ENCODE measurements around the gene EPHB3. TPM values are rescaled to one million over a fixed set of nuclear protein-coding genes. Genes with fewer than 3 reads are reported as not detected.
A peak's percentile ranks its signal among the peaks of the same experiment; 100 is the strongest.

Gene EPHB3
- polyA plus RNA-seq, 3 donors, result 0.71 to 1.2 (median 0.80) TPM

DNA sequence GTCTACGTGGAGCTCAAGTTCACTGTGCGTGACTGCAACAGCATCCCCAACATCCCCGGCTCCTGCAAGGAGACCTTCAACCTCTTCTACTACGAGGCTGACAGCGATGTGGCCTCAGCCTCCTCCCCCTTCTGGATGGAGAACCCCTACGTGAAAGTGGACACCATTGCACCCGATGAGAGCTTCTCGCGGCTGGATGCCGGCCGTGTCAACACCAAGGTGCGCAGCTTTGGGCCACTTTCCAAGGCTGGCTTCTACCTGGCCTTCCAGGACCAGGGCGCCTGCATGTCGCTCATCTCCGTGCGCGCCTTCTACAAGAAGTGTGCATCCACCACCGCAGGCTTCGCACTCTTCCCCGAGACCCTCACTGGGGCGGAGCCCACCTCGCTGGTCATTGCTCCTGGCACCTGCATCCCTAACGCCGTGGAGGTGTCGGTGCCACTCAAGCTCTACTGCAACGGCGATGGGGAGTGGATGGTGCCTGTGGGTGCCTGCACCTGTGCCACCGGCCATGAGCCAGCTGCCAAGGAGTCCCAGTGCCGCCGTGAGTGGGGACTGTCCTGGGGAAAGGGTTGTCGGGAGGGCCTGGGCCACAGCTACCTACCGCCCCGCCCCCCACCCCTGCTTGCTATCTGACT lies 11.2 kb downstream of the EPHB3 start:
- H3K27me3 ChIP-seq (ENCODE audit: control insufficient read depth in 2 of 2, insufficient read depth in 2 of 2, low read length in 2 of 2), result peaks cover 0 to 22% of the 10 kb centered on the region in 2 donors
- H3K9ac ChIP-seq (ENCODE audit: insufficient read depth, low read length, poor library complexity, severe bottlenecking), result no peak overlapping the region
- intact Hi-C loops (cut with micrococcal nuclease), result no loop called here
- peaks cover 3% of the 10 kb centered on the region for H4K20me1 ChIP-seq (ENCODE audit: insufficient read depth, low read length)
- H3K79me2 ChIP-seq (ENCODE audit: insufficient read depth, low read length), result no peaks in the 10 kb centered on the region
- Mint-ChIP-seq H3K4me1 (peaks cover 25% of the 10 kb centered on the region), H3K36me3 (peaks cover 20 to 49% of the 10 kb centered on the region in 2 donors), H3K27ac (peak overlapping the region in 1 of 7 donors; percentile 85), H3K4me3 (no peak overlapping the region), H3K27me3 (ENCODE audit: low read depth in 3 of 3) (peaks cover 16 to 31% (median 21%) of the 10 kb centered on the region in 3 donors), H3K9me3 (no peaks in the 10 kb centered on the region)
- DNase-seq, result no peak
- peaks cover 14 to 17% of the 10 kb centered on the region in 2 donors for H3K4me1 ChIP-seq (ENCODE audit: control insufficient read depth in 1 of 2, insufficient read depth in 2 of 2, low read length in 2 of 2)
- H3K4me2 ChIP-seq (replicated peaks; ENCODE audit: extremely low read depth, low read length, poor library complexity, severe bottlenecking), result no peak overlapping the region
- WGBS (ENCODE audit: insufficient coverage), result 99% methylated on average over 31 of the region's 33 CpGs
- H3K36me3 ChIP-seq (replicated peaks in 1 of 2; ENCODE audit: control insufficient read depth in 1 of 2, insufficient read depth in 2 of 2, low read length in 2 of 2), result peaks cover 11 to 48% of the 10 kb centered on the region in 2 donors
- no peak overlapping the region for H3K4me3 ChIP-seq (replicated peaks in 1 of 3; ENCODE audit: low read depth in 2 of 3, low read length in 3 of 3)
- no peak overlapping the region for H2AFZ ChIP-seq (ENCODE audit: insufficient read depth, low read depth, low read length, poor library complexity, severe bottlenecking)
- TF ChIP-seq, protein P1, sequence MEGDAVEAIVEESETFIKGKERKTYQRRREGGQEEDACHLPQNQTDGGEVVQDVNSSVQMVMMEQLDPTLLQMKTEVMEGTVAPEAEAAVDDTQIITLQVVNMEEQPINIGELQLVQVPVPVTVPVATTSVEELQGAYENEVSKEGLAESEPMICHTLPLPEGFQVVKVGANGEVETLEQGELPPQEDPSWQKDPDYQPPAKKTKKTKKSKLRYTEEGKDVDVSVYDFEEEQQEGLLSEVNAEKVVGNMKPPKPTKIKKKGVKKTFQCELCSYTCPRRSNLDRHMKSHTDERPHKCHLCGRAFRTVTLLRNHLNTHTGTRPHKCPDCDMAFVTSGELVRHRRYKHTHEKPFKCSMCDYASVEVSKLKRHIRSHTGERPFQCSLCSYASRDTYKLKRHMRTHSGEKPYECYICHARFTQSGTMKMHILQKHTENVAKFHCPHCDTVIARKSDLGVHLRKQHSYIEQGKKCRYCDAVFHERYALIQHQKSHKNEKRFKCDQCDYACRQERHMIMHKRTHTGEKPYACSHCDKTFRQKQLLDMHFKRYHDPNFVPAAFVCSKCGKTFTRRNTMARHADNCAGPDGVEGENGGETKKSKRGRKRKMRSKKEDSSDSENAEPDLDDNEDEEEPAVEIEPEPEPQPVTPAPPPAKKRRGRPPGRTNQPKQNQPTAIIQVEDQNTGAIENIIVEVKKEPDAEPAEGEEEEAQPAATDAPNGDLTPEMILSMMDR (IDR thresholded peaks at IDR 0.05), result no peak
- no peaks in the 10 kb centered on the region for H3K9me3 ChIP-seq (replicated peaks in 1 of 2; ENCODE audit: control insufficient read depth in 1 of 2, insufficient read depth in 1 of 2, low read length in 2 of 2)
- no peak overlapping the region for H3K27ac ChIP-seq (ENCODE audit: low read depth in 1 of 2, low read length in 2 of 2)

DNA sequence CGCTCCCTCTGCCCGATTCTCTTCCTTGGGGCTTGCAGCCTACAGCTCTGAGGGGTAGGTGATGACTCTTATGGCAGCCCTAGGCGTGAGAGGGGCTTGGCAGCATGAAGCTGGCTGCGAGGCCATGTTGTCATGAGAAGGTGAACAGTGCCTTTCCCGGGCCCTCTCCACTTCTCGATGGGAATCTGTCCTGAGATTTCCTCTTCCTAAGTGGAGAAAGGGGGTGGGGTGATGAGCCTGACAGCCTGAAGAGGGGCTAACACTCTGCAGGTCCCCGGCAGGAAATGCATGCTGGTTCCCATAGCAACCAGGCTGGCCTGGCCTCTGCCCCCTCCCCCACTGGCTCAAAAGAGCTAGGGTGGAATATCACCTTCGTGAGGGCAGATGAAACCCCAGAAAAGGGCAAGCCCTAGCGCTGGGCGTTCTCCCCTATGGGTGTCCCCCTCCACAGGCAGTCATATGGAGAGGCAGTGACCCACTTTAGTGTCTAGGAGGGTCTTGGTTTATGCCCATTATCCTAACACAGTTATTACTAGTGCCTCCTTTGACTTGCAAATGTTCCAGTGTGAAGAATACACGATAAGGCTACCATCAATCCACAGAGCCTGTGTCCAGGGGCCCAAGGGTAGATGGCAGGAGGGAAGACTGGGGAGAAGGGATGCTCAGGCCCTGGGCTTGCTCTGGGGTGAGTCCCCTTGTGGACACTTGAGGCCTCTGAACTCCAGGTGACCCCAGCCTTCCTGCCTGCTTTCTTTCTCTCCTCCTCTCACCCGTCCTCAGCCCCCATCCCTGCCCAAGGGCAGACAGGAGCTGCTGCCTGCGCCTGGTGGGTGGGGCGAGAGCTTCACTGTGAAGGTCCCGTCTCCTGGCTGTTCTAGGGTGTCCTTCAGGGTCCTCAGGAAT lies 13.2 kb downstream of the EPHB3 start:
- no peak for DNase-seq
- H3K36me3 Mint-ChIP-seq, result peaks cover 29 to 66% of the 10 kb centered on the region in 2 donors
- Histone ChIP-seq H2AFZ (ENCODE audit: insufficient read depth, low read depth, low read length, poor library complexity, severe bottlenecking) (no peak overlapping the region), H3K36me3 (replicated peaks in 1 of 2; ENCODE audit: control insufficient read depth in 1 of 2, insufficient read depth in 2 of 2, low read length in 2 of 2) (peaks cover 13 to 54% of the 10 kb centered on the region in 2 donors), H3K9ac (ENCODE audit: insufficient read depth, low read length, poor library complexity, severe bottlenecking) (no peak overlapping the region), H4K20me1 (ENCODE audit: insufficient read depth, low read length) (peaks cover 3% of the 10 kb centered on the region), H3K4me3 (replicated peaks in 1 of 3; ENCODE audit: low read depth in 2 of 3, low read length in 3 of 3) (no peak overlapping the region), H3K27me3 (ENCODE audit: control insufficient read depth in 2 of 2, insufficient read depth in 2 of 2, low read length in 2 of 2) (peaks cover 0 to 10% of the 10 kb centered on the region in 2 donors), H3K9me3 (replicated peaks in 1 of 2; ENCODE audit: control insufficient read depth in 1 of 2, insufficient read depth in 1 of 2, low read length in 2 of 2) (no peaks in the 10 kb centered on the region), H3K79me2 (ENCODE audit: insufficient read depth, low read length) (no peaks in the 10 kb centered on the region), H3K4me2 (replicated peaks; ENCODE audit: extremely low read depth, low read length, poor library complexity, severe bottlenecking) (no peak overlapping the region), H3K27ac (ENCODE audit: low read depth in 1 of 2, low read length in 2 of 2) (no peak overlapping the region), H3K4me1 (ENCODE audit: control insufficient read depth in 1 of 2, insufficient read depth in 2 of 2, low read length in 2 of 2) (peaks cover 10 to 13% of the 10 kb centered on the region in 2 donors)
- peaks cover 15 to 24% (median 17%) of the 10 kb centered on the region in 3 donors for H3K27me3 Mint-ChIP-seq (ENCODE audit: low read depth in 3 of 3)
- intact Hi-C loops (cut with micrococcal nuclease), result no loop called here
- H3K27ac Mint-ChIP-seq, result peak overlapping the region in 1 of 7 donors; percentile 25
- TF ChIP-seq, protein P1 (IDR thresholded peaks at IDR 0.05), result no peak
- H3K9me3 Mint-ChIP-seq, result peaks cover 0 to 3% (median 0%) of the 10 kb centered on the region in 7 donors
- 91% methylated on average over 9 of the region's 15 CpGs for WGBS (ENCODE audit: insufficient coverage)
- peaks cover 27% of the 10 kb centered on the region for H3K4me1 Mint-ChIP-seq
- no peak overlapping the region for H3K4me3 Mint-ChIP-seq
